Suprapubic skin (tissue), 4 donors: ENCODE results near the gene PRRX2. TPM values are rescaled to one million over a fixed set of nuclear protein-coding genes. Genes with fewer than 3 reads are reported as not detected.
"Not testable (repeated sequence)": the region's sequence is repeated elsewhere in the genome, so short reads cannot be mapped to it uniquely, and the experiment has no call there.

ENCODE experiments used
- DNase-seq, 2 donors: peaks; one replicate each; pipeline ENCODE4 v3.0.0-alpha.2; 2019; ENCODE audit warnings: low spot score in 2 of 2
- H3K27ac ChIP-seq: fragments of 200-600 bp; sonication (generic); one replicate; pipeline ENCODE4 v1.5.1; 2019
- H3K27me3 ChIP-seq: fragments of 200-600 bp; sonication (generic); one replicate; pipeline ENCODE4 v1.5.1; 2019
- H3K36me3 ChIP-seq: fragments of 200-600 bp; sonication (generic); one replicate; pipeline ENCODE4 v1.5.1; 2019
- H3K4me1 ChIP-seq: fragments of 200-600 bp; sonication (generic); one replicate; pipeline ENCODE4 v1.5.1; 2019
- H3K4me3 ChIP-seq: fragments of 200-600 bp; sonication (generic); one replicate; pipeline ENCODE4 v1.5.1; 2019; ENCODE audit warnings: mild to moderate bottlenecking
- H3K9me3 ChIP-seq: fragments of 200-600 bp; sonication (generic); one replicate; pipeline ENCODE4 v1.5.1; 2019
- CTCF ChIP-seq, 2 donors: fragments of 200-600 bp in 1 of 2; fragments of 450-650 bp in 1 of 2; sonication (generic) in 1 of 2; IDR thresholded peaks; one replicate each; pipeline ENCODE4 v1.5.1; 2016 to 2019; ENCODE audit warnings: antibody characterized with exemption in 2 of 2, mild to moderate bottlenecking in 1 of 2, moderate library complexity in 1 of 2
- EP300 ChIP-seq: sonication (generic); formaldehyde crosslinking; IDR thresholded peaks from one replicate; pipeline ENCODE4 v1.6.1; 2017; ENCODE audit warnings: antibody characterized with exemption
- POLR2A ChIP-seq, 2 donors: fragments of 450-650 bp; IDR thresholded peaks; one replicate each; pipeline ENCODE4 v1.6.1; 2017; ENCODE audit warnings: antibody characterized with exemption in 2 of 2, mild to moderate bottlenecking in 2 of 2, moderate library complexity in 2 of 2
- POLR2AphosphoS5 ChIP-seq, 3 donors: sonication (generic); formaldehyde crosslinking; IDR thresholded peaks; one replicate each; pipeline ENCODE4 v1.6.1; 2017; ENCODE audit warnings: antibody characterized with exemption in 3 of 3
- WGBS: methylation state at CpG from one replicate; pipeline ENCODE4 v1.1.5; 2018; 5-methylcytosine and 5-hydroxymethylcytosine counted together
- total RNA-seq, 4 donors: library from RNA; depleted of rRNA; stranded (reverse); fragments of >200 nt; gene quantifications; one replicate each; pipeline ENCODE4 v1.1.0, GENCODE V29; 2016

PRRX2 gene
- total RNA-seq, 4 donors from 2014 or later, result 9.9 to 16.9 (median 14.0) TPM

GRCh38 chr9:129655154-129655553, 10.3 kb upstream of the PRRX2 start:
- 100% methylated on average over 3 of the region's 7 CpGs for WGBS
- Histone ChIP-seq H3K36me3 (no peaks in the 10 kb centered on the region), H3K9me3 (no peaks in the 10 kb centered on the region), H3K27ac (no peak overlapping the region), H3K4me3 (no peak overlapping the region), H3K27me3 (no peaks in the 10 kb centered on the region), H3K4me1 (peaks cover 13% of the 10 kb centered on the region)
- no peak for DNase-seq
- TF ChIP-seq EP300 (no peak), CTCF (IDR thresholded peaks at IDR 0.05) (no peak), POLR2A (IDR thresholded peaks at IDR 0.05) (no peak), POLR2AphosphoS5 (IDR thresholded peaks at IDR 0.05) (no peak)

GRCh38 chr9:129655696-129656095, 9.8 kb upstream of the PRRX2 start:
- WGBS, result 79% methylated on average over 7 of the region's 7 CpGs

GRCh38 chr9:129656795-129657390, 8.6 kb upstream of the PRRX2 start:
- Histone ChIP-seq H3K27ac (no peak overlapping the region), H3K9me3 (no peaks in the 10 kb centered on the region), H3K27me3 (no peaks in the 10 kb centered on the region), H3K4me1 (peaks cover 5% of the 10 kb centered on the region), H3K4me3 (no peak overlapping the region), H3K36me3 (no peaks in the 10 kb centered on the region)
- no peak for DNase-seq
- TF ChIP-seq POLR2A (IDR thresholded peaks at IDR 0.05), result no peak
- TF ChIP-seq CTCF (IDR thresholded peaks at IDR 0.05), result no peak
- no peak for TF ChIP-seq EP300
- TF ChIP-seq POLR2AphosphoS5 (IDR thresholded peaks at IDR 0.05), result no peak
- WGBS, result 83% methylated on average over 11 of the region's 12 CpGs

More at GRCh38 chr9:129655696-129656095, 9.8 kb upstream of the PRRX2 start:
- DNase-seq, result no peak
- H3K4me1 ChIP-seq, result peaks cover 8% of the 10 kb centered on the region
- no peaks in the 10 kb centered on the region for H3K27me3 ChIP-seq
- no peak overlapping the region for H3K4me3 ChIP-seq
- TF ChIP-seq EP300 (no peak), POLR2A (IDR thresholded peaks at IDR 0.05) (no peak), POLR2AphosphoS5 (IDR thresholded peaks at IDR 0.05) (no peak), CTCF (IDR thresholded peaks at IDR 0.05) (no peak)
- no peaks in the 10 kb centered on the region for H3K36me3 ChIP-seq
- no peak overlapping the region for H3K27ac ChIP-seq
- H3K9me3 ChIP-seq, result no peaks in the 10 kb centered on the region

- Histone ChIP-seq H3K36me3 (no peaks in the 10 kb centered on the region), H3K9me3 (no peaks in the 10 kb centered on the region), H3K27ac (no peak overlapping the region), H3K4me3 (no peak overlapping the region), H3K27me3 (peaks cover 10% of the 10 kb centered on the region), H3K4me1 (peaks cover 8% of the 10 kb centered on the region)
- TF ChIP-seq POLR2AphosphoS5 (IDR thresholded peaks at IDR 0.05) (no peak), CTCF (IDR thresholded peaks at IDR 0.05) (no peak), EP300 (no peak), POLR2A (IDR thresholded peaks at IDR 0.05) (no peak)
- no peak for DNase-seq
- WGBS, result 55% methylated on average over 2 of the region's 2 CpGs
These were observed 4.4 kb upstream of the PRRX2 start for GRCh38 chr9:129661029-129661428.

- H3K36me3 ChIP-seq, DNase-seq, H3K27ac ChIP-seq, H3K9me3 ChIP-seq, H3K4me3 ChIP-seq: not testable (repeated sequence)
- H3K4me1 ChIP-seq, result peaks cover 20% of the 10 kb centered on the region
- H3K27me3 ChIP-seq, result peaks cover 14% of the 10 kb centered on the region
- WGBS, result 76% methylated on average over 3 of the region's 3 CpGs
These were observed 3.2 kb upstream of the PRRX2 start for GRCh38 chr9:129662239-129662638.
